Astrocyte (in vitro differentiated cells and primary cell): ENCODE measurements around the gene TMEM222. TPM values are rescaled to one million over a fixed set of nuclear protein-coding genes. Genes with fewer than 3 reads are reported as not detected.
A peak's percentile ranks its signal among the peaks of the same experiment; 100 is the strongest.
"Not testable (repeated sequence)": the region's sequence is repeated elsewhere in the genome, so short reads cannot be mapped to it uniquely, and the experiment has no call there.

Source experiments
- DNase-seq: peaks from one replicate; pipeline ENCODE4 v3.0.0-alpha.2; 2010; ENCODE audit warnings: low read depth
- FAIRE-seq: peaks from 2 replicates; lab custom pipeline; 2011; peaks lifted over from hg19 to GRCh38; lab: Jason Lieb, UNC
- H2AFZ ChIP-seq: 2 replicates; pipeline ENCODE4 v1.6.0; 2012; ENCODE audit warnings: low read depth, low read length, inconsistent platforms
- H3K27ac ChIP-seq: 2 replicates; pipeline ENCODE4 v1.5.1; 2011; ENCODE audit warnings: low read depth, low read length, inconsistent platforms
- H3K27me3 ChIP-seq: 2 replicates; pipeline ENCODE4 v1.6.0; 2011; ENCODE audit warnings: low read length, inconsistent platforms; ENCODE audit not compliant: insufficient read depth
- H3K36me3 ChIP-seq: 2 replicates; pipeline ENCODE4 v1.5.1; 2011; ENCODE audit warnings: low read length, inconsistent platforms; ENCODE audit not compliant: insufficient read depth
- H3K4me1 ChIP-seq: 2 replicates; pipeline ENCODE4 v1.5.1; 2011; ENCODE audit warnings: low read length, inconsistent platforms; ENCODE audit not compliant: insufficient read depth
- H3K4me2 ChIP-seq: 2 replicates; pipeline ENCODE4 v1.6.0; 2012; ENCODE audit warnings: low read length, inconsistent platforms
- H3K4me3 ChIP-seq: 2 replicates; pipeline ENCODE4 v1.5.1; 2011; ENCODE audit warnings: low read depth, mild to moderate bottlenecking, low read length, inconsistent platforms; ENCODE audit not compliant: insufficient read depth
- H3K79me2 ChIP-seq: 2 replicates; pipeline ENCODE4 v1.6.0; 2012; ENCODE audit warnings: mild to moderate bottlenecking, low read length, inconsistent platforms; ENCODE audit not compliant: insufficient read depth
- H3K9ac ChIP-seq: 2 replicates; pipeline ENCODE4 v1.6.0; 2012; ENCODE audit warnings: mild to moderate bottlenecking, low read length, inconsistent platforms
- H3K9me3 ChIP-seq: 2 replicates; pipeline ENCODE4 v1.5.1; 2012; ENCODE audit warnings: low read depth, mild to moderate bottlenecking, low read length, inconsistent platforms; ENCODE audit not compliant: insufficient read depth
- H4K20me1 ChIP-seq: 2 replicates; pipeline ENCODE4 v1.6.0; 2012; ENCODE audit warnings: low read length, inconsistent platforms; ENCODE audit not compliant: insufficient read depth
- H3K27ac Mint-ChIP-seq: one replicate; pipeline ENCODE4 v1.8.0; 2021; ENCODE audit warnings: mild to moderate bottlenecking, mixed read lengths; ENCODE audit not compliant: unreplicated experiment
- H3K27me3 Mint-ChIP-seq: one replicate; pipeline ENCODE4 v1.8.0; 2021; ENCODE audit warnings: low read depth, mixed read lengths; ENCODE audit not compliant: unreplicated experiment
- H3K36me3 Mint-ChIP-seq: one replicate; pipeline ENCODE4 v1.8.0; 2021; ENCODE audit warnings: low read depth, mixed read lengths; ENCODE audit not compliant: unreplicated experiment
- H3K4me1 Mint-ChIP-seq: one replicate; pipeline ENCODE4 v1.8.0; 2021; ENCODE audit warnings: low read depth, mixed read lengths; ENCODE audit not compliant: unreplicated experiment
- H3K4me3 Mint-ChIP-seq: one replicate; pipeline ENCODE4 v1.8.0; 2021; ENCODE audit warnings: mild to moderate bottlenecking, moderate library complexity, mixed read lengths; ENCODE audit not compliant: unreplicated experiment
- H3K9me3 Mint-ChIP-seq: one replicate; pipeline ENCODE4 v1.8.0; 2021; ENCODE audit warnings: mild to moderate bottlenecking, mixed read lengths; ENCODE audit not compliant: unreplicated experiment
- EZH2 ChIP-seq: IDR thresholded peaks from 2 replicates; pipeline ENCODE4 v1.6.1; 2012; ENCODE audit warnings: mild to moderate bottlenecking, low read length, inconsistent platforms; ENCODE audit not compliant: insufficient read depth
- total RNA-seq: library from RNA; stranded (reverse); gene quantifications from 2 replicates; pipeline ENCODE4 v1.2.1, GENCODE V29; 2021
- TF ChIP-seq, protein P1 (sequence below): IDR thresholded peaks from 2 replicates; pipeline ENCODE4 v1.5.1; 2011; ENCODE audit warnings: low read depth, mild to moderate bottlenecking, inconsistent platforms, low read length, moderate library complexity; ENCODE audit not compliant: insufficient read depth

Gene TMEM222
- total RNA-seq, 1 donor from 2014 or later, result 46.0 TPM

DNA sequence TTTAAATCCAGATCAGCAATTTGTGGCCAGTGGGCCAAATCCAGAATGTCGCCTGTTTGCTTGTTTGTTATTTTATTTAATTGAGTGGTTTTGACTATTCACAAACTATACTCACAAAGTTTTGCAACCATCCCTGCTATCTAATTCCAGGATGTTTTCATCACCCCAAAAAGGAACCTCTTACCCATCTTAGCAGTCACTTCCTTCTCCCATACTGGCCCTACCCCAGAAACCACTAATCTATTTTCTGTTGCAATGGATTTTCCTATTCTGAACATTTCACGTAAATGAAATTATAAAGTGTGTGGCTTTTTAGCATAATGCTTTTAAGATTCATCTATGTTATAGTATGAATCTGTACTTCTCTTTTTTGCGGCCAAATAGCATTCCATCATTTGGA is 46.3 kb upstream of the TMEM222 start:
- TF ChIP-seq EZH2, result no peak
- TF ChIP-seq, protein P1, sequence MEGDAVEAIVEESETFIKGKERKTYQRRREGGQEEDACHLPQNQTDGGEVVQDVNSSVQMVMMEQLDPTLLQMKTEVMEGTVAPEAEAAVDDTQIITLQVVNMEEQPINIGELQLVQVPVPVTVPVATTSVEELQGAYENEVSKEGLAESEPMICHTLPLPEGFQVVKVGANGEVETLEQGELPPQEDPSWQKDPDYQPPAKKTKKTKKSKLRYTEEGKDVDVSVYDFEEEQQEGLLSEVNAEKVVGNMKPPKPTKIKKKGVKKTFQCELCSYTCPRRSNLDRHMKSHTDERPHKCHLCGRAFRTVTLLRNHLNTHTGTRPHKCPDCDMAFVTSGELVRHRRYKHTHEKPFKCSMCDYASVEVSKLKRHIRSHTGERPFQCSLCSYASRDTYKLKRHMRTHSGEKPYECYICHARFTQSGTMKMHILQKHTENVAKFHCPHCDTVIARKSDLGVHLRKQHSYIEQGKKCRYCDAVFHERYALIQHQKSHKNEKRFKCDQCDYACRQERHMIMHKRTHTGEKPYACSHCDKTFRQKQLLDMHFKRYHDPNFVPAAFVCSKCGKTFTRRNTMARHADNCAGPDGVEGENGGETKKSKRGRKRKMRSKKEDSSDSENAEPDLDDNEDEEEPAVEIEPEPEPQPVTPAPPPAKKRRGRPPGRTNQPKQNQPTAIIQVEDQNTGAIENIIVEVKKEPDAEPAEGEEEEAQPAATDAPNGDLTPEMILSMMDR, result no peak
- H4K20me1 ChIP-seq, result no peaks in the 10 kb centered on the region
- H3K79me2 ChIP-seq, result no peaks in the 10 kb centered on the region
- no peaks in the 10 kb centered on the region for H3K9me3 ChIP-seq
- Mint-ChIP-seq H3K36me3 (peaks cover 11% of the 10 kb centered on the region), H3K9me3 (peaks cover 2% of the 10 kb centered on the region), H3K27ac (no peak overlapping the region), H3K4me1 (no peaks in the 10 kb centered on the region), H3K4me3 (no peak overlapping the region), H3K27me3 (no peaks in the 10 kb centered on the region)
- DNase-seq (no peak), FAIRE-seq (no peak)
- no peak overlapping the region for H3K9ac ChIP-seq
- H3K4me1 ChIP-seq, result no peaks in the 10 kb centered on the region
- H2AFZ ChIP-seq, result no peak overlapping the region
- no peak overlapping the region for H3K4me2 ChIP-seq
- H3K4me3 ChIP-seq, result no peak overlapping the region
- H3K36me3 ChIP-seq, result no peaks in the 10 kb centered on the region
- H3K27ac ChIP-seq, result no peak overlapping the region
- no peaks in the 10 kb centered on the region for H3K27me3 ChIP-seq

DNA sequence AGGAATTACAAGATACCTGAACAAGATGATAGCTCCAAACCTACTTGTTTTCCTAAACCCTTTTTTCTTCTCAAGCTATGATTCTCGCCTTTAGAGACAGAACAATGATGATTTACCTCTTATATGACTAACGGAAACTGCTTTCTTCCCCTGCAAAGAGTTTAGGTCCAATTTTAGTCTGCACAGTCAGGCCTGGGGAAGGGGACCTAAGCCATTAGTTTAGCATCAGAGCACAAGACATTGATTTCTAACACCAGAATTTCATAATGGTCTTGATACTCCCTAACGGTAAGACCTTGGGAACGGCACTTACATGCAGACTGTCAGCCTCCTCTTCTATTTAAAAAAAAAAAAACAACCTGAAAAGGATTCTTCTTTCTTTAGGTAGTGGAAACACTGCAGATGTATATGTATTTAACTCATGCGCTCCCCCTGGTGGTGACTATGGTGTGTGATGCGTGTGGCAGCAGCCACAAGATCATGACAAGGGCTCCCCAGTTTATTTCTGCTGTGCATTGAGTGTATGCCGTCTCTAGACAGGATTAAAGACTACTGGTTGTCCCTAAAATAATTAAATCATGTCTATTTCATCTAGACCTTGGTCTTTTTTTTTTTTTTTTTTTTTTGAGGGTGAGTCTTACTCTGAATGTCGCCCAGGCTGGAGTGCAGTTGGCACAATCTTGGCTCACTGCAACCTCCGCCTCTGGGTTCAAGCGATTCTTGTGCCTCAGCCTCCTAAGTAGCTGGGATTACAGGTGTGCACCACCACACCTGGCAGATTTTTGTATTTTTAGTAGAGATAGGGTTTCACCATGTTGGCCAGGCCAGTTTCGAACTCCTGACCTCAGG is 37.3 kb upstream of the TMEM222 start:
- H3K9me3 ChIP-seq, result no peaks in the 10 kb centered on the region
- H2AFZ ChIP-seq, result no peak overlapping the region
- H3K27me3 Mint-ChIP-seq, result no peaks in the 10 kb centered on the region
- no peaks in the 10 kb centered on the region for H3K9me3 Mint-ChIP-seq
- H4K20me1 ChIP-seq, result no peaks in the 10 kb centered on the region
- H3K79me2 ChIP-seq, result no peaks in the 10 kb centered on the region
- no peak overlapping the region for H3K4me3 ChIP-seq
- no peak overlapping the region for H3K27ac Mint-ChIP-seq
- H3K27me3 ChIP-seq, result no peaks in the 10 kb centered on the region
- no peaks in the 10 kb centered on the region for H3K4me1 Mint-ChIP-seq
- H3K4me3 Mint-ChIP-seq, result no peak overlapping the region
- FAIRE-seq (no peak), DNase-seq (peak; percentile 35)
- no peaks in the 10 kb centered on the region for H3K4me1 ChIP-seq
- H3K9ac ChIP-seq, result no peak overlapping the region
- no peak for TF ChIP-seq EZH2
- TF ChIP-seq, protein P1, result peak; percentile 93
- no peaks in the 10 kb centered on the region for H3K36me3 ChIP-seq
- no peak overlapping the region for H3K27ac ChIP-seq
- no peak overlapping the region for H3K4me2 ChIP-seq
- peaks cover 19% of the 10 kb centered on the region for H3K36me3 Mint-ChIP-seq

DNA sequence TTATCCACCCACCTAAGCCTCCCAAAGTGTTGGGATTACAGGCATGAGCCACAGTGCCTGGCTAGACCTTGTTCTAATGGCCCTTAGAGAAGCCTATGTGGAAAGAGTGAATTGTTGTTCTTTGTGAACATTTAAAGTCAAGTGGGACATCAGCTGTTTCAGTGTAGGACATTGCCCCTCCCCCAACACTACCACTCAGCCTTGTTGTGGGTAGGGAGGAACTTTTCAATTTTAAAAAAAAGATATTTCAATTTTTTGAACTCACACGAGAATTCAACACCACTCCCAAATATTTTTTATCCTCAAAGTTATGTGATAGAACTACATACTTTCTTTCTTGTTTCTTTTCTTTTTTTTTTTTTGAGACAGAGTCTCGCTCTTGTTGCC is 36.7 kb upstream of the TMEM222 start:
- Histone ChIP-seq H3K4me2 (no peak overlapping the region), H3K4me3 (no peak overlapping the region), H3K27ac (no peak overlapping the region), H3K9ac (no peak overlapping the region), H3K36me3 (no peaks in the 10 kb centered on the region), H3K9me3 (no peaks in the 10 kb centered on the region), H3K27me3 (no peaks in the 10 kb centered on the region), H4K20me1 (no peaks in the 10 kb centered on the region), H3K79me2 (no peaks in the 10 kb centered on the region), H3K4me1 (no peaks in the 10 kb centered on the region), H2AFZ (no peak overlapping the region)
- no peaks in the 10 kb centered on the region for H3K27me3 Mint-ChIP-seq
- H3K4me3 Mint-ChIP-seq, result no peak overlapping the region
- no peak for DNase-seq
- no peaks in the 10 kb centered on the region for H3K9me3 Mint-ChIP-seq
- TF ChIP-seq, protein P1, result no peak
- TF ChIP-seq EZH2, result no peak
- no peak overlapping the region for H3K27ac Mint-ChIP-seq
- no peaks in the 10 kb centered on the region for H3K4me1 Mint-ChIP-seq
- peaks cover 20% of the 10 kb centered on the region for H3K36me3 Mint-ChIP-seq
- FAIRE-seq, result no peak

DNA sequence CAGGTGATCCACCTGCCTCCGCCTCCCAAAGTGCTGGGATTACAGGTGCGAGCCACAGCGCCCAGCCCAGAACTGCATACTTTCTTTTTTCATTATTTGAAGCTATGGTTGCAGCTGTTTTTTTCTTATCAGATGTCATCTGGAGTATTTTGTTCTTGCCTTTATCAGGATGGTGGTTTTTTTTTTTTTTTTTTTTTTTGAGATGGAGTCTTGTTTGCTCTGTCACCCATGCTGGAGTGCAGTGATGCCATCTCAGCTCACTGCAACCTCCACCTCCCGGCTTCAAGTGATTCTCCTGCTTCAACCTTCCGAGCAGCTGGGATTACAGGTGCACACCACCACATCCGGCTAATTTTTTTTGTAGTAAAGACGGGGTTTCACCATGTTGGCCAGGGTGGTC is 36.1 kb upstream of the TMEM222 start:
- H3K27me3 ChIP-seq, H3K36me3 ChIP-seq, H3K27ac ChIP-seq, H3K4me2 ChIP-seq, H2AFZ ChIP-seq, H4K20me1 ChIP-seq, DNase-seq, H3K27ac Mint-ChIP-seq, H3K9me3 ChIP-seq, H3K79me2 ChIP-seq, H3K4me1 Mint-ChIP-seq, H3K4me3 ChIP-seq, H3K4me1 ChIP-seq, FAIRE-seq, H3K9ac ChIP-seq, H3K4me3 Mint-ChIP-seq, H3K27me3 Mint-ChIP-seq, H3K9me3 Mint-ChIP-seq: not testable (repeated sequence)
- H3K36me3 Mint-ChIP-seq, result peaks cover 22% of the 10 kb centered on the region
